ENCODE measurements around the gene ROBO1. TPM values are rescaled to one million over a fixed set of nuclear protein-coding genes. Genes with fewer than 3 reads are reported as not detected.
A peak's percentile ranks its signal among the peaks of the same experiment; 100 is the strongest.

Gene ROBO1
- total RNA-seq, 1 experiment from 2014 or later: 22.9 TPM

DNA sequence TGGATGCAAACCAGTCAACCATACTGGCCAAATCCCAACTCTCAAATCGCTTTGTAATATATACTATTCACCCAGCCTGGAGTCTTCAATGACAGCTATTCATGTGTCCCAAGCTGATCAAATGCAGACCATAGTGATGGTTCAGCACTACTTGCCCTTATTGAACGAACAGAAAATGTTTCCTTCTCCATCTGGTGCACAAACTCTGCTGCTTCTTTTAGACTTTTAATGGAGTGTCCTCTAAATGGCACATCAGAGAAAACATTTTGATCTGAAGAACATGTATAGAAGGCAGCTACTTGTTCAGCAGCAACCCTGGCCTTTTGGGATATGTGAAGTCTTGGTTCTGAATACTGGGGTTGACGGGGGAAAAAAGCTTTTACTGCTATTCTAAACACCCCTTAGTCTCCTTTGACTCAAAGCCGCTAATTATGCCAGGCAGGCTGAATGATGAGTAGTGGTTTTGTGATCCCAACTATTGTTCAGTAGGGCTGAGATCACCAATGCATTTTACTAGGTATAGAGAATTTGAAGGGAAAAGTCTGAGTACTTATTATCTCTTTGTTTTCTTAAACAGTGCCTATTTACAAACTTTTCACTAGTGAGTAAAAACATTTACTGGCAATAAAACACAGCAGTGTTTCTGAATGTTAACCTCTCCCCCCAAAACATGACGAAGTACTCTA, 781.2 kb downstream of the ROBO1 start:
- no peak for DNase-seq (ENCODE audit: low read depth)

GRCh38 chr3:78985981-78986380, 781.8 kb downstream of the ROBO1 start:
- no peak for DNase-seq (ENCODE audit: low read depth)

GRCh38 chr3:78979028-78979427, 788.8 kb downstream of the ROBO1 start:
- no peak for DNase-seq (ENCODE audit: low read depth)

DNA sequence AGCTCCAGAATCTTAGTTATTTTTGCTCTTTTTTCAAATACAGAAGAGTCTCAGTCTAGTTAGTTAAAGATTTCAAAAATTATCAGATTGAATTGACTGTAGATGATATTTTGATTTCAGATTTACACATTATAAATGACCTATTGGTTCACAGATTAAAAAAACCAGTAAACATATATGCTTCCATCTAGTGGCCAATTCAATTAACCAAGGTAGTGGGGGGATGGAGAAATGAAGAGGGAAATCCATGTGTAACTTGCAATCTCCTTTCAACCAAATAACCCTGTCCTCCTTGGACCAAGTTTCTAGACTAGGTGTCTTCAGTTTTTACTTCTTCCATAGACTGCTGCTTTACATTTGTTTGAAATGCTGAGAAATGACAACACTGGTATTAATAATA, 789.8 kb downstream of the ROBO1 start:
- DNase-seq (ENCODE audit: low read depth): no peak

GRCh38 chr3:78977073-78977472, 790.7 kb downstream of the ROBO1 start:
- DNase-seq (ENCODE audit: low read depth): no peak

DNA sequence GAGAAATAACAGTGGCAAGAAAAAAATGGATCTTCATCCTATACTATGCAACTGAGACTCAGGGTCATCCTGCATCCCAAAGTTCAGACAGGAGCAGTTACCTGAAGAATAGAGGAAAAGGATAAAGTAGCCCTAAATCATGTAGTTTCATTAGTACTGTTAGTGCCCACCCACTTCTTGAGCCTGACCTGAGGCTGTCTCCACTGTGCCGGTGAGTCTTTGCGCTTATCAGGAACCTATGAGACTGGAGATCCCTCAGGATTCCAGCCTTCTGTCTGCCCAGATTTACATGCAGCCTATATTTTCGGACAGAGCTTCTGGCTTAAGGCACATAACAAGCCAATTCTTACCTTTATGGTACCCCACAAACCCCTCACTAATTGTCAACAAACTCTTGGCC, 791.6 kb downstream of the ROBO1 start:
- no peak for DNase-seq (ENCODE audit: low read depth)

- DNase-seq (ENCODE audit: low read depth): peak; percentile 69
These were observed 793.5 kb downstream of the ROBO1 start for GRCh38 chr3:78974181-78974790.

DNA sequence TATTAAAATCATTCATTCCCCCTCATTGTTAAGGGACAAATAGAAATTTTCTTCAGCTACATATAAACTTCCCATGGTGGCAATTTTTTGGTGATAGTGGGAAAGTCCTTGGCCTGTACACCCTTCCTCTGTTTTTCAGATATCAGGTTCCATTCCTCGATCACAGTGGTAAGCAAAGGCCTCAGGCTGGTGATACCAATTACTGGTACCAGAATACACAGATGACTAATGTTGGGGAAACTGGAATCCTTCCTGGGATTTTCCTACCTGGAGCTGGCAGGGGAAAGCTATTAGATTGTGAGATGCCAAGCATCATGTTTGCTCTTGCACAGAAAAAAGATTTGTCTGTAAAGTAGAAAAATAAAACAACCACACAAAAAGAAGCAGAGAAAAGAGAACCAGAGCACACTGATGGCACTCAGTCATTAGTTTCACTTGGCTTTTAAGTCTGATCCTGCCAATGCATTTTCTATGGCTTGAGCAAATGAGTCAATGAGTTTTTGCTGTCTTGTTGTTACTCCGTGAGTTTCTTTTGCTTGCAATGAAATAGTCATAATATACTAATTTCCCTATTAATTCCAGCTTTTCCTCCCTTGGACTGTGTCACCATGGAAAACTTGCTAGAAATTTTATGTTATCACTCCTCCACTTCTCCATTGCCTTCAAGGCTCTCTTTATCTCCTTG, 795.0 kb downstream of the ROBO1 start:
- DNase-seq (ENCODE audit: low read depth): no peak

DNA sequence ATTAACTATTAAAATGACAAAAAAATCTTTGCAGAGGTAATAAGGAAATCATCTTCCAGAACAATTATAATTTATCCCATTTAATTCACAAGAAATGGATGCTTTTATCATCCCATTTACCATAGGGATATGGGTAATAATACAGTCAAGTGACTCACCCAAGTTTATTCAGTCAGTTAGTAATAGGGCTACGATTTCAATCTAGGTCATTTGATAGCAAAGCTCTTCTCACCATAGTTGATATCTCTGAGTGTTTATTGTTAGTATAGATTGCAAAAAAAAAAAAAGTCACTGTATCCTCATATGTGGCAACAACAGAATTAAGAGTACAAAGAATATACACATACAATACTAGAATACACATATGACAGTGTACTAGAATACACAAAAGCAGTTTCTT, 797.1 kb downstream of the ROBO1 start:
- DNase-seq (ENCODE audit: low read depth): no peak

DNA sequence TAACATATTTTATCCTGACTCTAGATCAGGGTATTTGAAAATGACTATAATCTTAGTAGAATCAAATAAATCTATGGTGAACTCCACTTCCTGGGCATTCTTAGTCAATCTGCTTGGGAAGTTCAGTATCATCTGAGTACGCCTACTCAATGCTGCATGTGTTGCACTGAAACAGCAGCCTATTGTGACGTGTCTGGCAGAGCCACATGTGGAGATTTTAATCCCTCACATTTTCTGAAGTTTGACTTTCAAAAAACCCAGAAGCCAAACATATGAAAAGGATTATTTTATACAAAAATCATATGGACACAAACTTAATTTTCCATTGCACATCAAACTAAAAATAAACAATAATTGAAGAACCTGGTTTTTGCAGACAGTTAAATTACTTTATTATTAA, 798.3 kb downstream of the ROBO1 start:
- peak; percentile 33 for DNase-seq (ENCODE audit: low read depth)

GRCh38 chr3:78967061-78967460, 800.7 kb downstream of the ROBO1 start:
- no peak for DNase-seq (ENCODE audit: low read depth)

DNA sequence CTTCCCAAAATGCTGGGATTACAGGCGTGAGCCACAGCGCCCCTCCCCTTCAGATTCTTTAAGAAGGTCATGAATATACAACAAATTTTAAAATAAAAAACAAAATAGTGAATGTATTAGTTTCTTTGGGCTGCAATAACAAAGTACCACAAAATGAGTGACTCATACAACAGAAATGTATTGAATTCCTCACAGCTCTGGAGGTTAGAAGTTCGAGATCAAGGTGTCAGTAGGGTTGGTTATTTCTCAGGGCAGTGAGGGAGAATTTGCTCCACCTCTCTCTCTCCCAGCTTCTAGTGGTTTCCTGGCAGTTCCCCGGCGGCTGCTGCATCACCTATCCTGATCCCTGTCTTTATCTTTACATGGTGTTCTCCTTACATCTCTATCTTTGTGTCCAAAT, 804.0 kb downstream of the ROBO1 start:
- DNase-seq (ENCODE audit: low read depth): no peak

GRCh38 chr3:78957456-78957855, 810.3 kb downstream of the ROBO1 start:
- no peak for DNase-seq (ENCODE audit: low read depth)

DNA sequence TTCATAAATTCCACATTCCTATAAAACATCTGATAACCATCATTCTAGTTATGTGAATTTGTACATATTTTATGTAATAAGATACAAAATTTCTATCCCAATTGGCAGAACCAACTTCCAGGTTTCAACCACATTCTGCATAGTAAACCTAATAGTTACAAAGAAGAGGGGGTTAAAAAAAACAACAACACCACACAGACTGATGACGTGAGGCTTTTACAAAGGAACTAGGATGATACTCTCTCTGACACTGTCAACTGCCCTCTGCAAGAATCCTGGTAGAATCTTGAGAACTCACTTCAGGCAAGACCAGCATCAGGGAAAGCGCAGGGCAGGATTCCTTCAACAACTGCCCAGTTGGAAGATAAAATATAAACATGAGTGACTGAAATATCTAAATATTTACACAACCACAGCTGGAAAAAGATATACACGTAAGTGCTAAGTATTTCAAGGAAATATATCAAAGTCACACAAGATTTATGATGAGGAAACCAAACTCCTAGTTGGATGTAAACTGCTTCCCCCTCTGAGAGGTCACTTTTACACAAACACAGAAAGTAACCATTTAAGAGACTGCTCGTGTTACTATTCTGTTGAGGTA, 816.4 kb downstream of the ROBO1 start:
- DNase-seq (ENCODE audit: low read depth): no peak

GRCh38 chr3:78941587-78941986, 826.2 kb downstream of the ROBO1 start:
- peak; percentile 57 for DNase-seq (ENCODE audit: low read depth)

DNA sequence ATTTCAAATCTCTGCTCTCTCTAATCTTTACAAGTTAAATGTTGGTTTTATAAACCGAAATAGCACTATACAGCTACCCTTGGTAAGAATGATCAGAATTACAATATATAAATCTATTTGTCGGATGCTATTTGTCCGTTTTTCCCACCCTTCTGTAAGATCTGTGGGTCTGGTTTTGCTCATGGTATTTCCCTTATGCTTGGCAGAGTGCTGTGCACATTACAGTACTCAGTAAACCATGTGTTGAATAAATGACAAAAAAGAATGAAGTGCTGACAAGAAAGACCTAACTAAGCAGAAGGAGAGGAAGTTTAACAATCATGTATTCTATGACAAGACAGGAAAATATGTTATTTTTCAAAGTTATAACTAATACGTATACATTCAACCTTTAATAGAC, 827.2 kb downstream of the ROBO1 start:
- no peak for DNase-seq (ENCODE audit: low read depth)

DNA sequence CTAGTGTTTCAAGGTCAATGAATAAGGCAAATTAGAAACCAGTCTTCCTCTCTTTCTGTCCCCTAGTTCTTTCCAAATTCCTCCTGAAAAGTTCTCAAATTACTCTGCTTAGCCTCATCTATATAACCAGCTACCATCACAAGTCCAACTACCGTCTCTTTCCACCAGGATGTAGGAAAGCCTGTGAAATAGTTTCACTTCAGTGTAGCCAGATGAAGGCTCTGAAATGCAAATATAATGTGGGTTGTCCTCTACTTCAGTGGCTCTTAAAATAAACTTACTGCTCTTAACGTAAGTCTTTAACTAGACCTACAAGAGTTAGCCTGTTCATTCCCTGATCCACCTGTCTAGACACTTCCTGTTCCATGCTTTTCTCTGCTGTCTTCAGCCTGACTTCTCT, 827.7 kb downstream of the ROBO1 start:
- DNase-seq (ENCODE audit: low read depth): no peak

- no peak for DNase-seq (ENCODE audit: low read depth)
These were observed 830.3 kb downstream of the ROBO1 start for GRCh38 chr3:78937475-78937874.

- no peak for DNase-seq (ENCODE audit: low read depth)
These were observed 840.0 kb downstream of the ROBO1 start for GRCh38 chr3:78927759-78928158.

- no peak for DNase-seq (ENCODE audit: low read depth)
These were observed 841.3 kb downstream of the ROBO1 start for GRCh38 chr3:78926523-78926922.

DNA sequence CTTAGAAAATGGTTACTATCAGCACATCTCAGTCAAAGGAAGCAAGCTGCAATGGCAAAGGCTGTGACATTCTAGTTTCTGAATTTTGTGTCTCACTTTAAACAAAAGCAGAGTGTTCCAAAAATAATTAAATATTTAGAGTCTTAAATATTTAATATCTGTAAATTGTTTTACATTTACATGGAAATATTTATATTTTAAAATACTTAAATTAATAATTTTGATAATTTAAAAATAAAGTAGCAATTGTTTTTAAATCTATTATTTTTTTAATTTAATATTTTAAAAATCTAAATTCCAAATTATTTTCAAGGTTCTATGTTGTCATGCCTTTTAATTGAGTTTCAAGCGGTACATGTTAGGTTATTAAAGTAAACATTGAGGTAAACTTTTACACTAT, 843.1 kb downstream of the ROBO1 start:
- no peak for DNase-seq (ENCODE audit: low read depth)

- DNase-seq (ENCODE audit: low read depth): peak; percentile 85
These were observed 848.6 kb downstream of the ROBO1 start for GRCh38 chr3:78919021-78919755.
